GM15510 (cell line): Measurements from ENCODE around the gene SRP68.

Source experiments
- POLR2A ChIP-seq: IDR thresholded peaks from 3 replicates; pipeline ENCODE4 v1.6.1; 2011; ENCODE audit warnings: borderline replicate concordance; ENCODE audit not compliant: insufficient read length; ENCODE audit errors: extremely low read depth

Gene SRP68

GRCh38 chr17:76007850-76008165, 64.5 kb downstream of the SRP68 start:
- no peak for TF ChIP-seq POLR2A

- TF ChIP-seq POLR2A = no peak
Observed at GRCh38 chr17:76007131-76007849, 65.0 kb downstream of the SRP68 start.

- TF ChIP-seq POLR2A = no peak
Observed at GRCh38 chr17:76005263-76006149, 66.8 kb downstream of the SRP68 start.

GRCh38 chr17:76004750-76005262, 67.5 kb downstream of the SRP68 start:
- no peak for TF ChIP-seq POLR2A

GRCh38 chr17:76003915-76004314, 68.4 kb downstream of the SRP68 start:
- no peak for TF ChIP-seq POLR2A

GRCh38 chr17:76002100-76002499, 70.2 kb downstream of the SRP68 start:
- no peak for TF ChIP-seq POLR2A

GRCh38 chr17:76000755-76001521, 71.4 kb downstream of the SRP68 start, which contains the start of gene CDK3:
CDK3 (plus strand) TSS chr17:76000855; CDS start chr17:76001426, 571 bp downstream.
- TF ChIP-seq POLR2A = no peak

GRCh38 chr17:76000016-76000754, 72.1 kb downstream of the SRP68 start:
- TF ChIP-seq POLR2A = no peak

GRCh38 chr17:75998327-75998795, 74.0 kb downstream of the SRP68 start:
- TF ChIP-seq POLR2A = no peak

- no peak for TF ChIP-seq POLR2A
Observed at GRCh38 chr17:75996665-75997590, 75.4 kb downstream of the SRP68 start.

- no peak for TF ChIP-seq POLR2A
Observed at GRCh38 chr17:75995385-75995925, 76.9 kb downstream of the SRP68 start.

GRCh38 chr17:75994802-75995370, 77.4 kb downstream of the SRP68 start:
- TF ChIP-seq POLR2A = no peak
